ENCODE measurements around the gene SAC3D1. TPM values are rescaled to one million over a fixed set of nuclear protein-coding genes. Genes with fewer than 3 reads are reported as not detected.

SAC3D1 gene
- polyA plus RNA-seq, 4 donors, result 6.9 to 18.1 (median 9.0) TPM

DNA sequence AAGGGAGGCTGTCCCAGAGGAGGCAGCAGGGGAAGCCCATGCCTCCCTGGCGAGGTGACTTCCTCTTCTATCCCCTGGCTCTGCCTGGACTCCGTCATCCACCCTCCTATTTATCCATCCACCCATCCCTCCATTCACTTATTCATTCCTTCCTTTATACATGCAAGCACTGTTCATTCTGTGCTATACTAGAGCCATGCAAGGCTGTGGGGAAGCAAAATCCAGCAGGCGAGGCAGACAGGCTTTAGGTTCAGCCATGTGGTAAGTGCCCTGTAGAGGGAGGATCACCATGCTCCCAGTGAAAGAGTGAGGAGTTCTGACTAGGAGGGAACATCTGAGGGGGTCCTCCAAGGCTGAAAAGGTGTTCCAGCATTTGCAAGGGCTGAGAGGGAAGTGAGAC lies 18.5 kb downstream of the SAC3D1 start:
- H3K4me3 ChIP-seq (ENCODE audit: low read depth in 1 of 3, low read length in 3 of 3), result no peak overlapping the region
- H3K4me1 ChIP-seq (ENCODE audit: control insufficient read depth in 3 of 3, insufficient read depth in 2 of 3, low read depth in 1 of 3, low read length in 2 of 3), result peaks cover 0 to 21% (median 1%) of the 10 kb centered on the region in 3 donors
- FAIRE-seq (no peak), DNase-seq (no peak)
- H3K27me3 ChIP-seq (ENCODE audit: control insufficient read depth in 3 of 3, insufficient read depth in 3 of 3, low read length in 3 of 3), result no peaks in the 10 kb centered on the region
- peaks cover 0 to 4% of the 10 kb centered on the region in 2 donors for H3K9me3 ChIP-seq (ENCODE audit: control insufficient read depth in 2 of 2, insufficient read depth in 1 of 2, low read depth in 1 of 2, low read length in 1 of 2)
- 61 to 89% (median 68%) methylated on average over 3 of the region's 3 CpGs for WGBS, 3 donors
- no peak overlapping the region for H3K27ac ChIP-seq (ENCODE audit: low read depth in 1 of 3, low read length in 2 of 3)
- peaks cover 0 to 3% (median 0%) of the 10 kb centered on the region in 3 donors for H3K36me3 ChIP-seq (ENCODE audit: control insufficient read depth in 3 of 3, insufficient read depth in 2 of 3, low read depth in 1 of 3, low read length in 3 of 3)

DNA sequence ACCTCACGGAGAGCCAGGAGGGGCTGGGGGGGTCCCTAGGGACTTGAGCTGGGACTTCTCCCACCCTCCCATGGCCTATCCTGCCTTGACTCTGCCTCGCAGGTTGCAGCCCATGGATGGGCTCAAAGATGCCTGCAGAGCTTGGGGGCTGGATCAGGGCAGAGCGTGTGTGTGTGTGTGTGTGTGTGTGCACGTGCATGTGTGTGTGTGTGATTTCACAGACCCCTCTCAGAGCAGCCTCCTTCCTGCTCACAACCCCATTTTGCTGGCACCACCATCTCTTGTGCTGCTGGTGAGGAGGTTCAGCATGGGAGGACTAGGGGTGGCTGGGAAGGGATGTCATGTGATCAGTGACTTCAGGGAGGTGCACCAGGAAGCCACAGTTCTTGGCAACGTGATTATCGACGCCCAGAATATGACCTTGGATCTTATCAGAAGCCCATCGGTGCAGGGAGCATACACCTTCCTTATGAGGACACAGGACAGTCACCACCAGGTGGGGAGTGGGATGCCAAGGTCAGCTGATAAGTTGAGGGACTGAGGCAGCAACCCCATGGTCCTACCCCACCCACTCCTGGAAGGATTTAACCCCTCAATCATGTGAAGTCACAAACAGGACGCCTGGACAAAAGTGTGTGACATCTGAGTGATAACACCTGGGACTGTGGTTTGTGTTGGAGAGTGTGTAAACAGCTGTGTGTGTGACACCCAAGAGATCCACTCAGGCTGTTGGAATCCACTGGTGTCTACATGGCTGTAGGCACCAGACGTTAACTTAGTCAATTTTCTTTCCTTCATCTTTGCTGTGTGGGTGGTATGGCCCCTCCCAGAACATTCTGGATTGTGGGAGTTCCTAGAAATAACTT lies 19.2 kb downstream of the SAC3D1 start:
- FAIRE-seq (no peak), DNase-seq (peak; percentile 46 to 87)
- Histone ChIP-seq H3K27me3 (ENCODE audit: control insufficient read depth in 3 of 3, insufficient read depth in 3 of 3, low read length in 3 of 3) (no peaks in the 10 kb centered on the region), H3K9me3 (ENCODE audit: control insufficient read depth in 2 of 2, insufficient read depth in 1 of 2, low read depth in 1 of 2, low read length in 1 of 2) (peaks cover 0 to 4% of the 10 kb centered on the region in 2 donors), H3K4me1 (ENCODE audit: control insufficient read depth in 3 of 3, insufficient read depth in 2 of 3, low read depth in 1 of 3, low read length in 2 of 3) (peaks cover 0 to 19% (median 0%) of the 10 kb centered on the region in 3 donors), H3K36me3 (ENCODE audit: control insufficient read depth in 3 of 3, insufficient read depth in 2 of 3, low read depth in 1 of 3, low read length in 3 of 3) (peaks cover 0 to 3% (median 0%) of the 10 kb centered on the region in 3 donors), H3K4me3 (ENCODE audit: low read depth in 1 of 3, low read length in 3 of 3) (no peak overlapping the region), H3K27ac (ENCODE audit: low read depth in 1 of 3, low read length in 2 of 3) (peak overlapping the region in 1 of 3 donors; percentile 74)
- WGBS, 3 donors, result 44 to 56% (median 46%) methylated on average over 10 of the region's 10 CpGs

DNA sequence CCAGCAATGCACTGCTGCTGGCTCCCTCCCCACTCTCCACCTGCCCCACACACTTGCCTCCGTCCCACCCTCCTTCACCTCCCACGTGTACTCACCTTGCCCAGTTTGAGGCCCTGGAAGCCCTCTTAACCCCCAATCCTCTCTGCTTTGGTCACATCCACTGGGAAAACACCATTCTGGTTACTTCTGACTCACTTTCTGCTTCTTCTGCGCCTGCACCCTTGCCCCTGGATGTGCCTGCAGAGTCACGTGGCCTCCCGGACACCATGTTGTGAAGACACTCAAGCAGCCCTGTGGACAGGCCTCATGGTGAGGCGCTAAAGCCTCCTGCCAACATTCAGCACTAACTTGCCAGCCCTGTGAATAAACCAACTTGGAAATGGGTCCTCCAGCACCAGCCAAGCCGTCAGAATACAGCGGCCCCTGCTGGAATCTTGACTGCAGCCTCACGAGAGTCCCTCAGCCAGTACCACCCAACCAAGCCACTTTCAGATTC lies 20.0 kb downstream of the SAC3D1 start:
- peak overlapping the region in 1 of 3 donors; percentile 74 for H3K27ac ChIP-seq (ENCODE audit: low read depth in 1 of 3, low read length in 2 of 3)
- H3K4me3 ChIP-seq (ENCODE audit: low read depth in 1 of 3, low read length in 3 of 3), result no peak overlapping the region
- H3K4me1 ChIP-seq (ENCODE audit: control insufficient read depth in 3 of 3, insufficient read depth in 2 of 3, low read depth in 1 of 3, low read length in 2 of 3), result peaks cover 0 to 24% (median 0%) of the 10 kb centered on the region in 3 donors
- no peak for FAIRE-seq
- H3K9me3 ChIP-seq (ENCODE audit: control insufficient read depth in 2 of 2, insufficient read depth in 1 of 2, low read depth in 1 of 2, low read length in 1 of 2), result peaks cover 0 to 4% of the 10 kb centered on the region in 2 donors
- DNase-seq, result no peak
- H3K27me3 ChIP-seq (ENCODE audit: control insufficient read depth in 3 of 3, insufficient read depth in 3 of 3, low read length in 3 of 3), result no peaks in the 10 kb centered on the region
- peaks cover 0 to 3% (median 0%) of the 10 kb centered on the region in 3 donors for H3K36me3 ChIP-seq (ENCODE audit: control insufficient read depth in 3 of 3, insufficient read depth in 2 of 3, low read depth in 1 of 3, low read length in 3 of 3)
- WGBS, 3 donors, result 72 to 86% (median 81%) methylated on average over 9 of the region's 9 CpGs

DNA sequence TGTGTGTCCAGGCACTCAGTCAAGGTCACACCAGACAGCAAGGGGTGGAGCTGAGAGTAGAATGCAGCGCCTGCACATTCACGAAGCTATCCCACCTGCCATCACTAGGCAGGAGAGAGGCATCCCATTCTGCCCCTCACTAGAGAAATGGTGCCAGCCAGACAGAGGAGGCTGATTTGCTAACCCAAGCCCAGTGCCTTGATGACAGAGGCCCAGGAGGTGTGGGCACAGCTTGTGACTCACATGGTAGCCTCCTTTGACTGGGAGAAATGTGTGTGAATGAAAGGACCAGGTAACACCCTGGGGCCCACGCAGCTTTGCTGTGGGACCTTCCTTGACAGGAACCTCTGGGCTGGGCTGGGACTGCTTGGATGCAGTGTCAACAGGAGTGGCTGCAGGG lies 22.5 kb downstream of the SAC3D1 start:
- H3K4me3 ChIP-seq (ENCODE audit: low read depth in 1 of 3, low read length in 3 of 3), result no peak overlapping the region
- no peak for DNase-seq
- 73 to 80% (median 79%) methylated on average over 3 of the region's 3 CpGs for WGBS, 3 donors
- H3K36me3 ChIP-seq (ENCODE audit: control insufficient read depth in 3 of 3, insufficient read depth in 2 of 3, low read depth in 1 of 3, low read length in 3 of 3), result peaks cover 0 to 3% (median 0%) of the 10 kb centered on the region in 3 donors
- H3K4me1 ChIP-seq (ENCODE audit: control insufficient read depth in 3 of 3, insufficient read depth in 2 of 3, low read depth in 1 of 3, low read length in 2 of 3), result peaks cover 0 to 16% (median 0%) of the 10 kb centered on the region in 3 donors
- no peaks in the 10 kb centered on the region for H3K27me3 ChIP-seq (ENCODE audit: control insufficient read depth in 3 of 3, insufficient read depth in 3 of 3, low read length in 3 of 3)
- H3K27ac ChIP-seq (ENCODE audit: low read depth in 1 of 3, low read length in 2 of 3), result no peak overlapping the region
- FAIRE-seq, result no peak
- H3K9me3 ChIP-seq (ENCODE audit: control insufficient read depth in 2 of 2, insufficient read depth in 1 of 2, low read depth in 1 of 2, low read length in 1 of 2), result peaks cover 0 to 4% of the 10 kb centered on the region in 2 donors

DNA sequence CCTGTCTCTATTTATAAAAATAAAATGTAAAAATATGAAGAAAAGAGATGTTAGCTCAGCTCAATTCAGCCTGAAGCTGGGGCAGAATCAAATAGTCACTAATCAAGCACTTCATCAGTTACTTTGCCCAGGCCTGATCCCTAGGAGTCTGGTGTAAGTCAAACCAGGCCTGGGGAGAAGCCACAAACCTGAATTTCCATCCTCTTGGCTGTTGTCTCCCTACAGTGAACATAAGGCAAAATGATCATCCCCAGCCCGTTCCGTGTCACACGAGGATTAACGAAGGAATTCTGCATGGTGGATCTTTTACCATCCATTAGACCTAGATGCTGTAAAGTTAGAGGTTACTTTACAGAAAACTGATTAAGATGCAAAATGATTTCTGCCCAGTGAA lies 23.8 kb downstream of the SAC3D1 start:
- 84 to 97% (median 88%) methylated on average over 4 of the region's 4 CpGs for WGBS, 3 donors
- H3K4me3 ChIP-seq (ENCODE audit: low read depth in 1 of 3, low read length in 3 of 3), result no peak overlapping the region
- peaks cover 0 to 12% (median 0%) of the 10 kb centered on the region in 3 donors for H3K4me1 ChIP-seq (ENCODE audit: control insufficient read depth in 3 of 3, insufficient read depth in 2 of 3, low read depth in 1 of 3, low read length in 2 of 3)
- H3K36me3 ChIP-seq (ENCODE audit: control insufficient read depth in 3 of 3, insufficient read depth in 2 of 3, low read depth in 1 of 3, low read length in 3 of 3), result peaks cover 0 to 3% (median 0%) of the 10 kb centered on the region in 3 donors
- FAIRE-seq, result no peak
- peaks cover 0 to 4% of the 10 kb centered on the region in 2 donors for H3K9me3 ChIP-seq (ENCODE audit: control insufficient read depth in 2 of 2, insufficient read depth in 1 of 2, low read depth in 1 of 2, low read length in 1 of 2)
- no peak for DNase-seq
- H3K27ac ChIP-seq (ENCODE audit: low read depth in 1 of 3, low read length in 2 of 3), result no peak overlapping the region
- H3K27me3 ChIP-seq (ENCODE audit: control insufficient read depth in 3 of 3, insufficient read depth in 3 of 3, low read length in 3 of 3), result no peaks in the 10 kb centered on the region

DNA sequence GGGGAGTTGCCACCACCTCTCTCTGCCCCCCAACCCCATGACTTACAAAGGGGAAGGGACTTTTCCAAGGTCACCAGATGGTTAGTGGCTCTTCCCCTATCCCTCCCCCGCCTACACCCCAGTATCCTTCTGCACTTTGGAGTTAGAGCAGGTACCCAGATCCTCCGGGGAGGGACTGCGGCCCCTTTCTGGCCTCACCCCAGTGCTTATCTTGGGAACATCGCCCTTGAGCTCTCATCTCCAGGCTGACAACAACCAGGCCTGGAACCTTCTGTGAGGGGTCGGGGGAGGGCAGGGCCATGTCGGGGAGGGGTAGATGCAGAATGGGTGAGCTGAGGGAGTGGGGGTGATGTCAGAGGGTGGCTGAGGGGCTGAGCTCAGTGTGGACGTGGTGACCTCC lies 24.8 kb downstream of the SAC3D1 start:
- DNase-seq (peak in 1 of 2 donors; percentile 39), FAIRE-seq (no peak)
- Histone ChIP-seq H3K27me3 (ENCODE audit: control insufficient read depth in 3 of 3, insufficient read depth in 3 of 3, low read length in 3 of 3) (no peaks in the 10 kb centered on the region), H3K36me3 (ENCODE audit: control insufficient read depth in 3 of 3, insufficient read depth in 2 of 3, low read depth in 1 of 3, low read length in 3 of 3) (peaks cover 0 to 3% (median 0%) of the 10 kb centered on the region in 3 donors), H3K9me3 (ENCODE audit: control insufficient read depth in 2 of 2, insufficient read depth in 1 of 2, low read depth in 1 of 2, low read length in 1 of 2) (peaks cover 0 to 4% of the 10 kb centered on the region in 2 donors), H3K27ac (ENCODE audit: low read depth in 1 of 3, low read length in 2 of 3) (no peak overlapping the region), H3K4me1 (ENCODE audit: control insufficient read depth in 3 of 3, insufficient read depth in 2 of 3, low read depth in 1 of 3, low read length in 2 of 3) (peaks cover 0 to 11% (median 0%) of the 10 kb centered on the region in 3 donors), H3K4me3 (ENCODE audit: low read depth in 1 of 3, low read length in 3 of 3) (no peak overlapping the region)
- 31 to 52% (median 51%) methylated on average over 7 of the region's 7 CpGs for WGBS, 3 donors

DNA sequence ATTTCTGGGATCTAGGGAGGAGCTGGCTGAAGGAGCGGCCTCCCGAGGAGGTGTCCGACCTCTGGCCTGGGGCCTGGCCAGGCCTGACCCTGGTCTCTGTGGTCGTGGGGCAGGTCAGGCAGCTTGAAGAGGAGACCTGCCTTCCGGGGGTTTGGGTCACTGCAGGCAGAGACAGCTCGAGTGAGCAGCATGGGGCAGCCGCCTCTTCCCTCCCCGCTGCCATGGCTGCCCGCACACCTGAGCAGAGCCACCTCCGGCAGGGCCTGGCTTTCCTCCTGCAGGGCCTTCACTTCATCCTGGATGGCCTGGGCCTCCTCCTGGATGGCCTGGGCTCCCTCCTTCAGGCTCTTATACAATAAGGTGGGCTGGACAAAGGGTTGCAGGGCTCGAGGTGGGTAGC lies 25.3 kb downstream of the SAC3D1 start:
- FAIRE-seq, result no peak
- no peak for DNase-seq
- H3K36me3 ChIP-seq (ENCODE audit: control insufficient read depth in 3 of 3, insufficient read depth in 2 of 3, low read depth in 1 of 3, low read length in 3 of 3), result no peaks in the 10 kb centered on the region
- no peaks in the 10 kb centered on the region for H3K27me3 ChIP-seq (ENCODE audit: control insufficient read depth in 3 of 3, insufficient read depth in 3 of 3, low read length in 3 of 3)
- 70 to 78% (median 73%) methylated on average over 10 to 11 of the region's 11 CpGs for WGBS, 3 donors
- H3K4me3 ChIP-seq (ENCODE audit: low read depth in 1 of 3, low read length in 3 of 3), result no peak overlapping the region
- H3K27ac ChIP-seq (ENCODE audit: low read depth in 1 of 3, low read length in 2 of 3), result no peak overlapping the region
- H3K9me3 ChIP-seq (ENCODE audit: control insufficient read depth in 2 of 2, insufficient read depth in 1 of 2, low read depth in 1 of 2, low read length in 1 of 2), result no peaks in the 10 kb centered on the region
- peaks cover 0 to 11% (median 0%) of the 10 kb centered on the region in 3 donors for H3K4me1 ChIP-seq (ENCODE audit: control insufficient read depth in 3 of 3, insufficient read depth in 2 of 3, low read depth in 1 of 3, low read length in 2 of 3)

DNA sequence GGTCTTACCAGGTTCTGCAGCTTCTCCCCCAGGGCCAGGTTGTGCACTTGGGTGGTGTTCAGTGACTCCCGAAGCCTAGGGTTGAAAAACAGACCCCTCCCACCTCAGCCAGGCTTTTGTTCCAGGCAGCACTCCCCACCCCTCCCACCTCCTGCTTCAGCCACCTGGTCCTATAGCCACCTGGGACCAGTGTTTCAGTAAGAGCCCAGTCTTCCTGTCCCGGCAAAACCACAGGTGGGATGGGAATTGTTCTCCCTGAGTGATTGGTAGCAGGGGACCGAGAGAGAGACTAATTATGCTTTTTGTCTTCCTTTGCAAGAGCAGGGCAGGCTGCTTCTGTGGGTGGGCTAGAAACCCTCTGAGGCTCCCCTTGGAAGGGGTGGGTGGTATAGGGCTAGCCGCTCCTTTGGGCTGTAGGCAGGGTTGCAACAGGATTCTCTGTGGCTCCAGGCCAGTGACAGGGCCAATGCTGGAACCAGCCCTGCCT lies 25.8 kb downstream of the SAC3D1 start:
- DNase-seq (no peak), FAIRE-seq (no peak)
- Histone ChIP-seq H3K4me1 (ENCODE audit: control insufficient read depth in 3 of 3, insufficient read depth in 2 of 3, low read depth in 1 of 3, low read length in 2 of 3) (peaks cover 0 to 11% (median 0%) of the 10 kb centered on the region in 3 donors), H3K27ac (ENCODE audit: low read depth in 1 of 3, low read length in 2 of 3) (no peak overlapping the region), H3K4me3 (ENCODE audit: low read depth in 1 of 3, low read length in 3 of 3) (no peak overlapping the region), H3K27me3 (ENCODE audit: control insufficient read depth in 3 of 3, insufficient read depth in 3 of 3, low read length in 3 of 3) (no peaks in the 10 kb centered on the region), H3K9me3 (ENCODE audit: control insufficient read depth in 2 of 2, insufficient read depth in 1 of 2, low read depth in 1 of 2, low read length in 1 of 2) (no peaks in the 10 kb centered on the region), H3K36me3 (ENCODE audit: control insufficient read depth in 3 of 3, insufficient read depth in 2 of 3, low read depth in 1 of 3, low read length in 3 of 3) (no peaks in the 10 kb centered on the region)
- WGBS, 3 donors, result 81 to 93% (median 86%) methylated on average over 4 of the region's 4 CpGs
